Sigmoid colon (tissue), 4 donors: ENCODE results near the gene SPC25.

Source experiments
- CTCF ChIP-seq, 4 experiments: fragments of 450-650 bp in 3 of 4; fragments of 200-600 bp in 1 of 4; IDR thresholded peaks; one replicate each; pipeline ENCODE4 v1.5.1; 2016 to 2019; ENCODE audit warnings: antibody characterized with exemption in 4 of 4, mild to moderate bottlenecking in 3 of 4, moderate library complexity in 2 of 4
- EP300 ChIP-seq, 4 donors: sonication (generic); formaldehyde crosslinking; IDR thresholded peaks; one replicate each; pipeline ENCODE4 v1.6.1; 2017; ENCODE audit warnings: antibody characterized with exemption in 4 of 4
- POLR2A ChIP-seq, 2 donors: fragments of 450-650 bp; IDR thresholded peaks; one replicate each; pipeline ENCODE4 v1.6.1; 2016; ENCODE audit warnings: antibody characterized with exemption in 2 of 2, mild to moderate bottlenecking in 2 of 2, moderate library complexity in 2 of 2

GRCh38 chr2:168912466-168912865 is 22.2 kb upstream of the SPC25 start:
- TF ChIP-seq CTCF (IDR thresholded peaks at IDR 0.05): no peak
- TF ChIP-seq POLR2A (IDR thresholded peaks at IDR 0.05): no peak
- TF ChIP-seq EP300 (IDR thresholded peaks at IDR 0.05): no peak
